K562 (cell line): ENCODE measurements around the gene FASN. TPM values are rescaled to one million over a fixed set of nuclear protein-coding genes. Genes with fewer than 3 reads are reported as not detected.

Source experiments
- ATAC-seq: fragments of 200-7000 bp; cut with Tn5 transposase; 3 replicates; pipeline ENCODE4 v1.9.1; 2020; ENCODE audit warnings: moderate library complexity
- BruUV-seq: library from RNA; stranded (reverse); fragments of 400-500 nt; replicated peaks from 2 replicates; lab custom pipeline; 2021; lab: Mats Ljungman, UMichigan
- CTCF ChIA-PET: fragments of 300-600 bp; formaldehyde crosslinking; extraction: SDS; loops from one replicate; lab custom pipeline; 2021; ENCODE audit warnings: low intra/inter-chr PET ratio; lab: Yijun Ruan, JAX
- POLR2A ChIA-PET: fragments of 300-600, 350-650 bp; sonication (Branson Sonifier 250); formaldehyde crosslinking; extraction: SDS; loops from one replicate; lab custom pipeline; 2021; ENCODE audit warnings: antibody characterized with exemption, inconsistent platforms; lab: Yijun Ruan, JAX
- DNase-seq, 4 experiments: peaks; one replicate each; pipeline versions ENCODE4 v3.0.0 to v3.0.0-alpha.2; 2011 to 2018; ENCODE audit warnings: low spot score in 3 of 4, mixed read lengths in 3 of 4; ENCODE audit errors: extremely low read depth in 1 of 4
- FAIRE-seq: peaks from 2 replicates; lab custom pipeline; 2011; peaks lifted over from hg19 to GRCh38; lab: Jason Lieb, UNC
- H2AFZ ChIP-seq: 2 replicates; pipeline ENCODE4 v1.6.0; 2011; ENCODE audit warnings: low read depth, low read length, control low read depth, inconsistent platforms
- H3K27ac ChIP-seq: fragments of 200-600 bp; 3 replicates; pipeline ENCODE4 v1.8.0; 2011; ENCODE audit warnings: low read depth, mild to moderate bottlenecking, control low read depth, inconsistent platforms, low read length, moderate library complexity, mixed read lengths; ENCODE audit errors: extremely low read depth
- H3K27me3 ChIP-seq, 2 experiments: fragments of 300-600 bp in 1 of 2; 2 replicates in 1 of 2; 3 replicates in 1 of 2; pipeline versions ENCODE4 v1.6.0 to v1.8.0; 2011; ENCODE audit warnings: inconsistent platforms in 2 of 2, low read length in 2 of 2, mild to moderate bottlenecking in 1 of 2, mixed read lengths in 1 of 2, moderate library complexity in 1 of 2; ENCODE audit not compliant: control insufficient read depth in 2 of 2, insufficient read depth in 2 of 2
- H3K36me3 ChIP-seq: fragments of 300-600 bp; 3 replicates; pipeline ENCODE4 v1.8.0; 2011; ENCODE audit warnings: mild to moderate bottlenecking, low read length, inconsistent platforms; ENCODE audit not compliant: control insufficient read depth, insufficient read depth
- H3K4me1 ChIP-seq, 2 experiments: fragments of 200-600 bp in 1 of 2; replicated peaks in 1 of 2; 2 replicates in 1 of 2; 3 replicates in 1 of 2; pipeline versions ENCODE4 v1.5.1 to v1.8.0; 2011; ENCODE audit warnings: inconsistent platforms in 2 of 2, low read length in 2 of 2, mild to moderate bottlenecking in 1 of 2, mixed read lengths in 1 of 2, moderate library complexity in 1 of 2; ENCODE audit not compliant: control insufficient read depth in 2 of 2, insufficient read depth in 2 of 2
- H3K4me2 ChIP-seq: 2 replicates; pipeline ENCODE4 v1.6.1; 2011; ENCODE audit warnings: low read length, control low read depth, inconsistent platforms, mixed read lengths; ENCODE audit not compliant: insufficient read depth
- H3K4me3 ChIP-seq: fragments of 200-600 bp; sonication (generic), shearing (Covaris generic); 2 replicates; pipeline ENCODE4 v1.5.1; 2016; ENCODE audit warnings: control low read depth, inconsistent platforms
- H3K79me2 ChIP-seq: fragments of 200-600 bp; 3 replicates; pipeline ENCODE4 v1.8.0; 2011; ENCODE audit warnings: low read length, inconsistent platforms; ENCODE audit not compliant: control insufficient read depth, insufficient read depth
- H3K9ac ChIP-seq, 2 experiments: 2 replicates each; pipeline versions ENCODE4 v1.6.0 to v1.6.1; 2011; ENCODE audit warnings: low read depth in 2 of 2, low read length in 2 of 2, control low read depth in 1 of 2, inconsistent platforms in 1 of 2, mild to moderate bottlenecking in 1 of 2, mixed read lengths in 1 of 2; ENCODE audit not compliant: insufficient read depth in 1 of 2
- H3K9me1 ChIP-seq: one replicate; pipeline ENCODE4 v1.6.0; 2011; ENCODE audit warnings: inconsistent platforms, mild to moderate bottlenecking, low read length, moderate library complexity; ENCODE audit not compliant: control insufficient read depth, insufficient read depth
- H3K9me3 ChIP-seq: replicated peaks from 2 replicates; pipeline ENCODE4 v1.5.1; 2011; ENCODE audit warnings: low read depth, low read length, inconsistent platforms; ENCODE audit not compliant: control insufficient read depth, insufficient read depth
- H4K20me1 ChIP-seq: replicated peaks from 2 replicates; pipeline ENCODE4 v1.6.1; 2011; ENCODE audit warnings: low read length, inconsistent platforms, mixed read lengths; ENCODE audit not compliant: control insufficient read depth, insufficient read depth
- FOXA1 ChIP-seq: fragments of 450-650 bp; IDR thresholded peaks from 2 replicates; pipeline ENCODE4 v1.6.1; 2016; ENCODE audit warnings: mild to moderate bottlenecking, borderline replicate concordance
- PML ChIP-seq: IDR thresholded peaks from 2 replicates; pipeline ENCODE4 v1.6.1; 2012; ENCODE audit warnings: low read length, inconsistent platforms
- POLR2A ChIP-seq: fragments of 450-650 bp; conservative IDR thresholded peaks from 2 replicates; pipeline ENCODE4 v1.6.1; 2016
- POLR2AphosphoS5 ChIP-seq: IDR thresholded peaks from 2 replicates; pipeline ENCODE4 v1.6.1; 2011; ENCODE audit warnings: mild to moderate bottlenecking, low read depth, low read length, moderate library complexity; ENCODE audit not compliant: control insufficient read depth, insufficient read depth
- POLR2G ChIP-seq: fragments of 200-400 bp; formaldehyde crosslinking; IDR thresholded peaks from 2 replicates; pipeline ENCODE4 v1.6.1; 2017; ENCODE audit warnings: low read depth, mild to moderate bottlenecking, antibody characterized with exemption, low read length, moderate library complexity
- RBM22 ChIP-seq: fragments of 200-400 bp; formaldehyde crosslinking; IDR thresholded peaks from 2 replicates; pipeline ENCODE4 v1.6.1; 2018; ENCODE audit warnings: low read length, low read depth; ENCODE audit not compliant: poor library complexity, severe bottlenecking
- SUPT5H ChIP-seq: fragments of 450-650 bp; IDR thresholded peaks from 2 replicates; pipeline ENCODE4 v1.6.1; 2016
- YY1 ChIP-seq, 3 experiments: IDR thresholded peaks; 2 replicates each; pipeline ENCODE4 v1.6.1; 2011; ENCODE audit warnings: low read length in 2 of 3, mild to moderate bottlenecking in 2 of 3, moderate library complexity in 2 of 3, borderline replicate concordance in 1 of 3, control low read depth in 1 of 3, low read depth in 1 of 3; ENCODE audit not compliant: insufficient read depth in 3 of 3, insufficient replicate concordance in 2 of 3, control insufficient read depth in 1 of 3, insufficient read length in 1 of 3; ENCODE audit errors: extremely low read depth in 1 of 3
- ZNF212 ChIP-seq: fragments of 450-650 bp; formaldehyde crosslinking; IDR thresholded peaks from 2 replicates; pipeline ENCODE4 v1.4.0; 2020; ENCODE audit warnings: mild to moderate bottlenecking
- WGBS: fragments of 100-300 bp; shearing (Covaris generic); methylation state at CpG from one replicate; pipeline ENCODE4 v1.1.6; 2016; ENCODE audit warnings: low coverage, mixed read lengths; ENCODE audit not compliant: insufficient coverage; ENCODE audit errors: missing lambda C conversion rate; 5-methylcytosine and 5-hydroxymethylcytosine counted together
- in situ Hi-C: fragments of 300-500 bp; cut with MboI; formaldehyde crosslinking; loops from 4 replicates; pipeline ENCODE4 v1.15.0; 2018; ENCODE audit warnings: inconsistent platforms, mixed read lengths
- intact Hi-C: fragments of 100-400 bp; cut with micrococcal nuclease; formaldehyde crosslinking; loops from 2 replicates; pipeline ENCODE4 v1.14.2; 2022
- polyA plus RNA-seq, 8 experiments: library from polyadenylated mRNA; depleted of rRNA in 4 of 8; stranded (reverse) in 5 of 8; unstranded in 3 of 8; fragments of >200 nt; fragmentation: Nextera tagmentation in 2 of 8; fragmentation: Illumina TruSeq in 1 of 8; extraction: Ambion mirVana in 2 of 8; extraction: Trizol in 1 of 8; gene quantifications; 2 replicates each; pipeline versions ENCODE4 v1.2.1 to v1.2.3, GENCODE V29; 2011 to 2014; ENCODE audit warnings: inconsistent platforms in 1 of 8, missing spikeins in 1 of 8
- total RNA-seq, 7 experiments: library from RNA; depleted of rRNA in 6 of 7; stranded (reverse); fragments of >200 nt in 6 of 7; fragmentation: Illumina TruSeq in 2 of 7; extraction: Trizol in 2 of 7; gene quantifications; 2 replicates each; pipeline versions ENCODE4 v1.2.1 to v1.2.3, GENCODE V29; 2011 to 2021; ENCODE audit warnings: low replicate concordance in 1 of 7
- TF ChIP-seq, protein P1 (sequence below): sonication (generic); IDR thresholded peaks from 2 replicates; pipeline ENCODE4 v1.6.1; 2016

Gene FASN
- total and polyA plus RNA-seq, 9 of the 15 experiments (the other 6 are each of a cell fraction or from before 2014, with no cell fraction given) = 0.15 to 663 (median 49.9) TPM

DNA sequence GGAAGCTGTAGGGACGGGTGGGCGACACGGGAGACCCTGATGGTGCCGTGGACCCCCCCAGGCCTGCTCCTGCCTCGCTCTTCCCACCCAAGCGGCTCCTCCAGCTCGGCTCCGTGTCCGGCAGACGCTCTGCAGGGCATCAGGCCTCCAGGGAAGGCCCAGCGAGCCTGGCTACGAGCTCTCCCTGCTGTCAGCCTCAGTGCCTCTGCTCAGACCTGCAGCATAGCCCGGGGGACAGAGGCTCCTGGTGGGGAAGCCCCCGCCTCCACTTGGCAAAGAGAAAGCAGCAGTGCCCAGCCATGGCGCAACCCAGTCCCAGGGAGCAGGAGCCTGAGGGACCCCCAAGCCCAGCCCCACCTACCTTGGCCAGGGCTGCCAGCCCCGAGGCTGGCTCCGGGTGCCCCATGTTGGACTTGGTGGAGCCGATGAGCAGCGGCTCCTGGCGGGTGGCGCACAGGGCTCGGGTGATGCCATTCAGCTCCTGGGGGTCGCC lies 5.9 kb downstream of the FASN start:
- ChIA-PET POLR2A (interaction anchor here (0.7 to 1.2 kb wide), 5 partner anchors 9 to 16 kb away, joined by 3 to 5 read pairs (median 4); no protein-coding TSS in a partner anchor), CTCF (interaction anchor here (0.7 kb wide), 1 partner anchor 61 kb away, joined by 3 read pairs; no protein-coding TSS in a partner anchor)
- Histone ChIP-seq H2AFZ (no peak overlapping the region), H3K4me1 (peaks cover 14 to 71% of the 10 kb centered on the region in 2 experiments; a peak in 4 of 5 replicates), H3K9me1 (no peaks in the 10 kb centered on the region), H3K9me3 (no peaks in the 10 kb centered on the region), H3K4me2 (no peak overlapping the region), H3K27me3 (no peaks in the 10 kb centered on the region), H3K79me2 (peaks cover 64% of the 10 kb centered on the region), H3K36me3 (peaks cover 95% of the 10 kb centered on the region), H3K9ac (peak overlapping the region in 1 of 2 experiments; percentile 48; a peak in 1 of 4 replicates), H4K20me1 (peaks cover 36% of the 10 kb centered on the region), H3K4me3 (no peak overlapping the region), H3K27ac (no peak overlapping the region)
- TF ChIP-seq PML (0 out of 2 replicates have a peak, but pooled peaks have one; percentile 7), POLR2AphosphoS5 (peak; percentile 56), POLR2G (peak; percentile 40), ZNF212 (CRISPR knock-in tag) (no peak), YY1 (IDR thresholded peaks at IDR 0.05; ENCODE audit: borderline replicate concordance in 1 of 3, control insufficient read depth in 1 of 3, extremely low read depth in 1 of 3, insufficient read depth in 3 of 3, insufficient read length in 1 of 3, insufficient replicate concordance in 2 of 3, low read depth in 1 of 3, low read length in 2 of 3) (peak in 1 of 3 experiments; percentile 4), FOXA1 (no peak), POLR2A (peak; percentile 9; the same call in 1 of the 2 replicates), SUPT5H (peak; percentile 33; the same call in 1 of the 2 replicates), RBM22 (peak; percentile 54)
- TF ChIP-seq, protein P1, sequence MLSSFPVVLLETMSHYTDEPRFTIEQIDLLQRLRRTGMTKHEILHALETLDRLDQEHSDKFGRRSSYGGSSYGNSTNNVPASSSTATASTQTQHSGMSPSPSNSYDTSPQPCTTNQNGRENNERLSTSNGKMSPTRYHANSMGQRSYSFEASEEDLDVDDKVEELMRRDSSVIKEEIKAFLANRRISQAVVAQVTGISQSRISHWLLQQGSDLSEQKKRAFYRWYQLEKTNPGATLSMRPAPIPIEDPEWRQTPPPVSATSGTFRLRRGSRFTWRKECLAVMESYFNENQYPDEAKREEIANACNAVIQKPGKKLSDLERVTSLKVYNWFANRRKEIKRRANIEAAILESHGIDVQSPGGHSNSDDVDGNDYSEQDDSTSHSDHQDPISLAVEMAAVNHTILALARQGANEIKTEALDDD = no peak
- intact Hi-C loops = no loop called here
- FAIRE-seq = no peak
- 96% methylated on average over 21 of the region's 23 CpGs for WGBS
- BruUV-seq = no TSS peak
- no peak for DNase-seq
- ATAC-seq = no peak
- in situ Hi-C loops = no loop called here
